HG02852 (cell line): ENCODE measurements around the gene NOPCHAP1.
"Not testable (repeated sequence)": the region's sequence is repeated elsewhere in the genome, so short reads cannot be mapped to it uniquely, and the experiment has no call there.

ENCODE experiments used
- ATAC-seq: cut with Tn5 transposase; IDR thresholded peaks from one replicate; pipeline ENCODE4 v1.9.1; 2021; ENCODE audit warnings: mild to moderate bottlenecking, moderate library complexity; ENCODE audit not compliant: unreplicated experiment

NOPCHAP1 gene

DNA sequence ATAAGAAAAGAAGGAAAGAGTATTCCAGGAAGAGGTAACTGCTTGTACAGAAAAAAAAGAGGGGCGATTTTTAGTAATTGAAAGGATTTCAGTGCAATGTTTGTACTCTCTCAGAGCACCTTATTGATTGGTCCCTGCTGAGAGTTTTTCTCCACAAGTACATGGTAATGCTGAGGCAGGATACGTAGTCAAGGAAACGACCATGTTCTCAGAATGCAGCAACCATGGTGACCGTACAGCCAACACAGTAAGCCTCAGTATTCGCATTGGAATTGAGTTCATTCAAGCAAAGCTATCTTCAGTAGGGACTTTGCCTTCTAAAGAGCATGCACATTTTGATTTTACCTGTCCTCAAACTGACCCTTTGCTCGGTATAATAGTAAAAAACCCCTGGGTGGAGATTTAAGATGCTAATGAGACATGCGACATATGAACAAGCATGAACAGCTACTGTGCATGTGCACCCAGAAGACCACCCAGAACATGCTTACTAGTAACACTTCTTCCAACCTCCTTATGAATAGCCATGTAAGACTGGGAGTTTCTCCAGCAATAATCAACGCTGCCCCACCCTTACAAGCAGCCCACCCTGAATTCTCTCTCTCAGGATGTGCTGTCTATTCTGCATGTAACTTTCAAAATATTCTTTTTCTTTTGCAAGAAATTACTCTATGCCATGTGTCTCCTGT, 21.8 kb upstream of the NOPCHAP1 start:
- no peak for ATAC-seq

DNA sequence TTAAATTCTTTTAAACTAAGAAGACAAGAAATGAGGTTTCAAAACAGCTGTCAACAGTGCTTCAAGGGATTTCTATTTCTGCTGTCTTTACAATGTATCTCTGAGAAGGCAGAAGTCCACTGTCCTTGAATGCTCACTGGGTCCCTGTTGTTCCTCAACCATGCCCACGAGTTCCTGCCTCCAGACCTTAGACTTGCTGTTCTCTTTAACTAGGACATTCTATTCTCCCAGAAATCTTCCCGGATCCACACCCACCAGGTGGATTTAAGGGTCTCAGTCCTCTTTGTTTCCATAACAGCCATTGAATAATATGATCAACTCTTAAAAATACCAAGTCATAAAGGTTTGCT, 21.3 kb upstream of the NOPCHAP1 start:
- ATAC-seq: no peak

DNA sequence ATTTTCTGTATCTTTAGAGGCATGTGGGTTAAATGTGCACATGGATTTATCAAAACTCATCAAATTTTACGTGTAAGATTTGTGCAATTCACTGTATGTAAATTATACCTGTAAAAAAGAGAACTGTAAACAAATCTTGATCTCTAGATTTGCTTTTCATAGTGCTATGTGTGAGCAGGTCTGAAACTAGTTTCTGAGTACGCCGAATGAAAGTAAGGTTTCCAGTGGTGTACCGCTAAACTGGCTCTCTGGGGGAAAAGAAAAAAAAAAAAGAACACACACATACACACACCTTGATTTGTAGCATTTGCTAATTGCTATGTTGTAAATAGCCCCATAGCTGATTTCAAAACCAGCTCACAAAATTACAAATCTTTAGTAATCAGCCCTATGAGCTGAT, 19.4 kb upstream of the NOPCHAP1 start:
- ATAC-seq: peak; percentile 89

DNA sequence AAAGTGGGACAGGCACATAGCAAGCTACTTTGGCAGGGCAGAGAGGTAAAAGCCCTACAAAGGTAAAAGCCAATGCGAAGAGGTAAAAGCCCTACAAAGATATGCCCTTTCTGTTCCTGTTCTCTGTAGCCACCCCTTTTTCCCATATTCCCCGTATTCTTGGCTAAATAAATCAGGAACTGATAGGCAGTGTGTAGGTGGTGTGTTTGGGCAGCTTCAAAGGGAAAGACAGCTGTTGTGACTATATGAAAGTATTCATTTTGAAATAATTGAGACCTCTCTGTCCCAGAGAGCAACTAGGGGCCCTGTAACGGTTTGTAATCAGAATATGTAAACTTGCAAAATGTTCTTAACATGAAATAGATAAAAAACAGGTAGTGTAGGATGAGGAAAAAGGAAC, 16.8 kb upstream of the NOPCHAP1 start:
- no peak for ATAC-seq

DNA sequence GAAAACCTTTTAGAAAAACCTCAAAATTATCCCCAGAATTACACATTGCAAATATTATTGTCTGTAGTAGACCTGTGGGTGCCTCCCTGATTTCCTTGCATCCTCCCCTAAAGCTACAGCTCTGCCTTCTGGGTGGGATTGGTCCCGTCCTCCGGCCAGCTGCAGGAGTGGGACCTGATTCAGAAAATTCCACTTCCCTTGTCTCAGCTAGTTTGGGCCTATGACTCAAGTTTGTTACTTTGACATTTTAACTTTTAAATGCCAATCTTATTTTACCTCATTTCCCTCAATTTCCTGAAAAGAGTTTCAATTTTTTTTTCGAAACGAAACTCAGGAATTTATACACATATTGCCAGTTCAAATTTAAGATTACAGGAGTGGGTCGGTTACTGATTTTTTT, 14.8 kb upstream of the NOPCHAP1 start:
- ATAC-seq: no peak

DNA sequence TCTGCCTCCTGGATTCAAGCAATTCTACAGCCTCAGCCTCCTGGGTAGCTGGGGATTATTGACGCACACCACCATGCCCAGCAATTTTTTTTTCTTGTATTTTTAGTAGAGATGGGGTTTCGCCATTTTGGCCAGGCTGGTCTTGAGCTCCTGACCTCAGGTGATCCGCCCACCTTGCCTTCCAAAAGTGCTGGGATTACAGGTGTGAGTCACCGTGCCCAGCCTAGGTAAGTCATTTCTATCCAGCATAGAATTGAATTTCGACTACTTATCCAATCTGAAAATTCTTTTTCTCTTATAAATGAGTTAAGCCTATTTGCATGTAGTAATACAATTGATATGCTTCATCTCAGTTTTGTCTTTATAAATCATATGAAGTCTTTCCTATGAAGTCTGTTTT, 12.9 kb upstream of the NOPCHAP1 start:
- no peak for ATAC-seq

DNA sequence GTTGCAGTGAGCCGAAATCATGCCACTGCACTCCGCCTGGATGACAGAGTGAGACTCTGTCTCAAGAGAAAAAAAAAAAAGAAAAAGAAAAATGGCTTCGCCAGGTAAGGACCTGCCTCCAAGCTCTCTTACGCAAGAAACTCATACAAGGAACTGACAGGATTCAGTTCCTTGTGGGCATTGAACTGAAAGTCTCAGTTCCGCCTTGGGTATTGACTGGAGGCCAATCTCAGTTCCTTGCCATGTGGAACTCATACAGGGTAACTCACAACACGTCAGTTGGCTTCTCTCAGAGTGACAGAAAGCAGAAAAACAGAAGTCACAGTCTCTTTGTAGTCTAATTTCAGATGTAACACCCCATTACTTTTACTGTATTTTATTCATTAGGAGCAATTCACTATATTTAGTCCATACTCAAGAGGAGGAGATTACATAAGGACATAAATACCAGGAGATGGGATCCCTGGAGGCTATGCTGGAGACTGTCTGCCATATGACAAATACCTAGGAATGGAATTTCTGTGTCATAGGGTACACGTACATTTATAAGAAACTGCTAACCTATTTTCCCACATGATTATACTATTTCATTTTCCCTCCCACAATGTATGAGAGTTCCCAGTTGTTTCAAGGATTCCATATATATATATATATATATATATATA, 11.4 kb upstream of the NOPCHAP1 start:
- peak; percentile 93 for ATAC-seq

DNA sequence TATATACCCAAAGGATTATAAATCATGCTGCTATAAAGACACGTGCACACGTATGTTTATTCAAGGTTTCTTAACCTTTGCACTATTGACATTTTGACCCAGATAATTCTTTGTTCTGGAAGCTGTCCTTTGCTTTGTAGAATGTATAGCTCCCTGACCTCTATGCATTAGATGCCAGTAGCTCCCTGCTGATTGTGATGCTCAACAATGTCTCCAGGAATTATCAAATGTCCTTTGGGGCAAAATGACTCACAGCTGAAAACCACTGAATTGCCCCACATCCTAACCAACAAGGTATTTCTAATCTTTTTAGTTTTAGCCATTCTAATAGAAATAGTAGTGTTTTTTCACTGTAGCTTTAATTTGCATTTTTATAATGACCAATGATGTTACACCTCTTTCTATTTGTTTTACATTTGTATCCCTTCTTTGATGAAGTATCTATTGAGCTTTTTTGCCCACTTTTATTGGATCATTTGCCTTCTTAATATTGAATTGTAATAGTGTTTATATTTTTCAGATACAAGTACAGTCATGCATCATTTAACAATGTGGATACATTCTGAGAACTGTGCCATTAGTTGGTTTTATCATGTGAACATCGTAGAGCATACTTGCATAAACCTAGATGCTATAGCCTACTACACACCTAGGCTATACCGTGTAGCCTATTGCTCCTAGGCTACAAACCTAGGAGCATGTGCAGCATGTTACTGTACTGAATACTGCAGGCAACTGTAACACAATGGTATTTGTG, 10.4 kb upstream of the NOPCHAP1 start:
- no peak for ATAC-seq

DNA sequence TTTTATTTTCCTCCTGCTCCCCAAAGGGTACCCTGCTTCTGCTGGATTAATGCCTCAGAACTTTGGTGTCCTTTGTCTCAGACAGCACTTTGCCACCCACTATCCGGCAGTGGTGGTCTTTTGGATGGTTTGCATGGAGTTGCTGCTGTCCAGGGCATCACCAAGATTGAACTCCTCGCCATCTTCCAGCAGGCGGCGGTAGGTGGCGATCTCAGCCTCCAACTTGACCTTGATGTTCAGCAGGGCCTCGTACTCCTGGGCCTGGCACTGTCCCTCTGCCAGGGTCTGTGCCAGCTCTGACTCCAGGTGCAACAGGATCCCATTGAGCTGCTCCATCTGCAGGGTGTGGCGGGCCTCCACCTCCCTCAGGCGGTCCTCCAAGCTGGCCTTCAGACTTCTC, 9.4 kb upstream of the NOPCHAP1 start:
- no peak for ATAC-seq

DNA sequence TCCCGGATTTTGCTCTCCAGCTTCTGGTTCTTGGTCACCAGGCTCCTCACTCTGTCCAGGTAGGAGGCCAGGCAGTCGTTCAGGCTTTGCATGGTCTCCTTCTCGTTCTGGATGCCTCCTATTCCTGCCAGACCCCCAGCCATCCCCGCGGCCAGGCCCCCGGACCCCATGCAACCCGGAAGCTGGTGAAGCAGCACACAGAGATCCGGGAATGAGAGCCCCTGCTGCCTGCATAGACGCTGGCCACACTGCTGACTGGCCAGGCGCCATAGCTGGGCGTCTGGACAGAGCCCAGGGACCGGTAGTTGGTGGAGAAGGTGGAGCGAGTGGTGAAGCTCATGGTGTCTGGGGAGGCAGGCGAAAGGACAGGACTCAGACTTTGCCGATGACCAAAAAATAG, 8.4 kb upstream of the NOPCHAP1 start:
- ATAC-seq: not testable (repeated sequence)

DNA sequence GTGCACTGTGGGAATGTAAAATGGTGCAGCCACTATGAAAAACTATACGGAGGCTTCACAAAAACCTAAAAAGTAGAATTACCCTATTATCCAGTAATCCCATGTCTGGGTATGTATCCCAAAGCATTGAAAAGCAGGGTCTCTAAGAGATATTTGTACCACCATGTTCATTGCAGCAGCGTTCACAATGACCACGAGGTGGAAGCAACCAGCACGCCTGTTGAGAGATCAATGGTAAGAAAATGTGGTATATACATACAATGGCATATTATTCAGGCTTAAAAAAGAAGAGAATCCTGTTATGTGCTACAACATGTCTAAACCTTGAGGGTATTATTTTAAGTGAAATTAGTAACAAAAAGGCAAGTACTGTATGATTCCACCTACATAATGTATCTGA, 910 bp upstream of the NOPCHAP1 start:
- ATAC-seq: no peak

DNA sequence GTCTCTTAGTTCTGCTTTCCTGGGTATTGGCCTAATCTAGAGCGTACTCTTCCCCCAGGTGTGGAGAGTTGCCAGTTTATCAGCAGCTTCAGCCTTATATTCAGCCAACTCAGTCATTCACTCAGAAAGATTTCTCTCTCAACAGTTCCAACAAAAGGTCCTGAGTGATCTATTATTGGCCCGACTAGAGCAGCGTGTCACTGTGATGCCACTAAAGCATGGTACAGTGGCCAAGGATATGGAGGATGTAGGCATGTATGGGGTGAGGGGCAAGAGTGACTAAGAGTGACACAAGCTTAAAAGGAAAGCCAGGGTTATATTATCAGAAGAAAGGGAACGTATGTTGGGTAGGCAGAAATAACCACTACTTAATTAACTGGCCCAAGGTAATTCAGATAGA, 4.8 kb downstream of the NOPCHAP1 start:
- no peak for ATAC-seq

DNA sequence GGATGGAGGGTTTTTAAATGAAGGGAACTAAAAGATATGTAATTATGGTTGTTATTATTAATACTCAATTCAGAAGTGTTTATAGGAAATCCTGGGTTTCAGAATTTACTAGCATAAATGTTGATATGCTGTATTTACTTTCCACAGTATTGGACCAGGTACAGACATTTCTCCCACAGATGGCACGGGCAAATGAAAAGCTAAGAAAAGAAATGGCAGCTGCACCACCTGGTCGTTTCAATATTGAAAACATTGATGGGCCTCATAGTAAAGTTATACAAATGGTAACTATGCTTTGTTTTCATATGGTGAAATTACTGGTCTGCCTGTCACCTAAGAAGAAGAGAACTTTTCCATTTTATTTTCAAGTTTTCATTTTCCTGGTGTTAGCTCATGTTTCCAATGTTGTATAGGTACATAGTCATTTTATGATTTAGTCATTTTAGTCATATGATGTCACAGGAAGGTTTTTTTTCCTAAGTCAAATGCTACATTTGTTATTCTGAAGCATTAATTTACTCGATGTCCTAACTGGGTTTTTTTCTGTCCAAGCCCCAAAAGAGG, 5.5 kb downstream of the NOPCHAP1 start:
- ATAC-seq: no peak

DNA sequence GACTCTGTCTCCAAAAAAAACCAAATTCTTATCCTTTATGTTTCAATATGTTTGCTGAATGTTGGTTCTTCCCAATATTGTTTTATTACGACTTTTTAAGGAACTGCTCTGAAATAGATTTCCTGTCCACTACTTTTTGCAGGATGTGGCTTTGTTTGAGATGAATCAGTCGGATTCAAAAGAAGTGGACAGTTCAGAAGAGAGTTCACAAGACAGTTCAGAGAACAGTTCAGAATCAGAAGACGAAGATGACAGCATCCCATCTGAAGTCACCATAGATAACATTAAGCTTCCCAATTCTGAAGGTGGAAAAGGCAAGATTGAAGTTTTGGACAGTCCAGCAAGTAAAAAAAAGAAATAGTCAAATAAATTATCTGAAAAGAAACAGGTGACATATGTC, 8.2 kb downstream of the NOPCHAP1 start:
- ATAC-seq: no peak

DNA sequence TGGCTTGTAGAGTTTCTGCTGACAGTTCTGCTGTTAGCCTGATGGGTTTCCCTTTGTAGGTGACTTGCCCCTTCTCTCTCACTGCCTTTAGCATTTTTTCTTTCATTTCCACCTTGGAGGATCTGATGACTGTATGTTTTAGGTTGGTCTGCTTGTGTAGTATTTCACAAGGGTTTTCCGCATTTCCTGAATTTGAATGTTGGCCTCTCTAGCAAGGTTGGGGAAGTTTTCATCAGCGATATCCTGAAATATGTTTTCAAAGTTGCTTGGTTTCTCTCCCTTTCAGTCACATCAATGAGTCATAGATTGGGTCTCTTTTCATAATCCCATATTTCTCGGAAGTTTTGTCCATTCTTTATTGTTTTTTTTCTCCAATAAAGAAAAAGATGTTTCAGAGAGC, 11.4 kb downstream of the NOPCHAP1 start:
- no peak for ATAC-seq

DNA sequence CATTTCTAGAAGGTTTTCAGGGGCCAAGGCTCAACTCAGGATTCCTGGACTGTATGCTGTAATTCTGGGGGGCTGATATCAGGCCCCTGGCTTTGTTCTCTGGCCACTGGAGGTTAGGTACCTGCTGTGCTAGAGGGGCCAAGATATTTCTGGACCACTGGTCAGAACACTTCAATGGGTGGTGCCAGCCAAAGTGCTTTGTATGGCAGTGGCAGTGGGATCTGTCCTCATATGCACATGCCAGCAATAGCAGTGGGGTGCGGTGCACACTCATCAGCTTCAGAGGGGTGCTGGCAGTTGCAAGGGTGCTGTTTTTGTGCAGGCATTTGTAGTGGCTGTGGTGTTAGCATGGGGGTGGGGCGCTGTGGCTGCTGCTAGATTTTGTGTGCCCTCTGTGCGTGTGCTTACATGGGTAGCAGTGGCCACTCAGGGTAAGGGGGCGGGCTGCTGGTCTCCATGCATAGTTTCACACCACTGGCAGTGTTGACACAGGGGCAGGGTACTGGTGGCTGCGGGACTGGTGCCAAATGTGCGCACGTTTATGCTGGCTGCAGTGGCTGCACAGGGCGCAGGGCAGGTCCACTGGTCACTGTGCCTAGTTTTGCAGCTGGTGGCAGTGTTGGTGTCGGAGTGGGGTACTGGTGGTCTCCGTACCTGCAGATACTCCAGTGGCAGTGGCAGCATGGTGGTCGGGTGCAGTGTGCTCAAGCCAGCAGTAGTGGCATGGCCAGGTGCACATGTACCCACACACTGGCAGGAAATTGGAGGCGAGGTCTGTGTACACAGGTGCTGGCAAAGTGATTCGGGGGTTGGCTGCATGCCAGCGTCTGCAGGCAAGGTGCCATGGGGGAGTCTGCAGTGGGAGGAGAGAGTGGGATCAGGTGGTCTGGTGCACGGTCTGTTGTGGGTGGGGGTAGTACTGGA, 12.6 kb downstream of the NOPCHAP1 start:
- ATAC-seq: no peak

DNA sequence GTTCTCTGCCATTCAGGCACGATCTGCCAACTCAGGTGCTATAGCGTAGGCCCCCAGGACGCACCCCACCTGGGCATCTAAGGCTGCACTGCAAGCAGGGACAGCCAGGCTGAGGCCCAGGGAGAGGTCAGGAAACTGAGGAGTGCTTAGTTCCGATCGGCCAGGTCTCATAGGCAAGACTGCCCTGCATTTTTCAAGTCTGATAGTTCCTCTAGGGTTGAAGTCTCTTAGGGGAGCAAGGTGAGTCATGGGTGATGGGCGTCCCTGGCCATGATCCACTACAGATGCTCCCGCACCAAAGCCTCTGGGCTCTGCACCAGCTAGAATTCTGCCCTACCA, 13.2 kb downstream of the NOPCHAP1 start:
- no peak for ATAC-seq

DNA sequence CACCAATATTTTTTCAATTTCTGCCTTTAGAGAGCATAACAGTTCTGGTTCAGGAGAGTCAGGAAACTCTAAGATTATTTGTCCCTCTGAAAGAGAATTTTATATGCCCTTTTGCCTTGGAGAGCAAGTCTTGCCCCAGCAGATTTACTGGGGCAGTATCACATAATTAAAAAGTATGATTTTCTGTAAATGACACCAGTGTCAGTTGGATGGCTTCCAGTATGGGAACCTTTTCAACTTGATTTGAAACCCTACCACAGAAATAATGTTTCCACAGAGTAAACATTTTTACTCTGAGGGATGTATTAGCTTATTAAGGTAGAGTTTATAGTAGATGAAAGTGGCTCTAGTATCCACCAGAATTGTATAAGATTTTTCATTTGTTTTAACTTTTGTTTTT, 15.4 kb downstream of the NOPCHAP1 start:
- ATAC-seq: no peak

DNA sequence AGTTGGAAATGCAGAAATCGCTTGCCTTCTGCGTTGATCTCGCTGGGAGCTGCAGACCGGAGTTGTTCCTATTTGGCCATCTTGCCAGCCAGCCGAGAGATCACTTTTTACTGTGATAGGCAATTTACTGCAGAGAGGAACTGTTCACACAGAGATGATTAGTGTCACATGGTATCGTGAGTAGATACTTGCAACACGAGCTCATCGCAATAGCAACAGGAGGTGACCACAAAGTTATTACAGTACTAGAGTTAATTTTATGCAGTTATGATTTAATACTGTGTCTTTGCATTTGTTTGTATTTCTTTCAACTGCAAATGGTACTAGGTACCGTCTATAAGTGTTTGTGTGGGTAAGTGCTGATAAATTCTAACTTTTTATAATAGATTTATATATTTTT, 27.8 kb downstream of the NOPCHAP1 start:
- ATAC-seq: no peak

DNA sequence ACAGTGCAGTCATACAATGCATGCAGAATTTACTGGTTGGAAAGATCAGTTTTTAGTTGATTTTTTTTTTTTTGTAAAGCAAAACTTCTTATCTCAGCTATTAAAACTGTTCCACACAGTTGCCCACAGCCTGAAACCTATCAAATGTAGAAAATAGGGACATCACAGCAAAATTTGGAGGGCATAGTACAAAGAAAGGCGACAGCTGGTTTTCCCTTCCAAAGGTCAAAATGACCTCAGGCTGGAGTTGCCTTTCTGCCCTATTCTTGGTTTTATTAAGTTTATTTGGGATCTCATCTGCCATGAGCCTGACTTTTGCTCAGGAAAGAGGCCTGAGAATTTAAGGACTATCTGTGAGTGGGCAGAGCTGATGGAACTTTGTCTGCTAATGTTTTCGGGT, 28.5 kb downstream of the NOPCHAP1 start:
- no peak for ATAC-seq

DNA sequence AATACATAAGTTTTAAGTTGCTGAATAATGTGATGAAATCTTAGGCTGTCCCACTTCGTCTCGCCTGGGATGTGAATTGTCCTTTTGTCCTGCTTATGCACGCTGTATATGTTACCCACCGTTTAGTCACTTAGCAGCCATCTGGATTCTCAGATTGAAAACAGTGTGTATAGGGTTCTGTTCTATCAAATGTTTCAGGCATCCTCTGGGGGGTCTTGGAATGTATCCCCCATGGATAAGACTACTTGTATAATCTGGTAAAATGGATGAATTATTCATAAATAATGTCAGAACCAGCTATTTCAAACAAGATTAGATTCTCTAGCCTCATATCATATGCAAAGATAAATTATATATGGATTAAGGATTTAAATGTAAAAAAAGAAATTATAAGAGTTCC, 29.4 kb downstream of the NOPCHAP1 start:
- no peak for ATAC-seq
